ENCODE data around the gene VCAM1. TPM values are rescaled to one million over a fixed set of nuclear protein-coding genes. Genes with fewer than 3 reads are reported as not detected.

The VCAM1 gene, protein sequence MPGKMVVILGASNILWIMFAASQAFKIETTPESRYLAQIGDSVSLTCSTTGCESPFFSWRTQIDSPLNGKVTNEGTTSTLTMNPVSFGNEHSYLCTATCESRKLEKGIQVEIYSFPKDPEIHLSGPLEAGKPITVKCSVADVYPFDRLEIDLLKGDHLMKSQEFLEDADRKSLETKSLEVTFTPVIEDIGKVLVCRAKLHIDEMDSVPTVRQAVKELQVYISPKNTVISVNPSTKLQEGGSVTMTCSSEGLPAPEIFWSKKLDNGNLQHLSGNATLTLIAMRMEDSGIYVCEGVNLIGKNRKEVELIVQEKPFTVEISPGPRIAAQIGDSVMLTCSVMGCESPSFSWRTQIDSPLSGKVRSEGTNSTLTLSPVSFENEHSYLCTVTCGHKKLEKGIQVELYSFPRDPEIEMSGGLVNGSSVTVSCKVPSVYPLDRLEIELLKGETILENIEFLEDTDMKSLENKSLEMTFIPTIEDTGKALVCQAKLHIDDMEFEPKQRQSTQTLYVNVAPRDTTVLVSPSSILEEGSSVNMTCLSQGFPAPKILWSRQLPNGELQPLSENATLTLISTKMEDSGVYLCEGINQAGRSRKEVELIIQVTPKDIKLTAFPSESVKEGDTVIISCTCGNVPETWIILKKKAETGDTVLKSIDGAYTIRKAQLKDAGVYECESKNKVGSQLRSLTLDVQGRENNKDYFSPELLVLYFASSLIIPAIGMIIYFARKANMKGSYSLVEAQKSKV
- 0.31 TPM in 1 of 2 replicates, not detected in the other for total RNA-seq
- long read RNA-seq, result 0 reads

DNA sequence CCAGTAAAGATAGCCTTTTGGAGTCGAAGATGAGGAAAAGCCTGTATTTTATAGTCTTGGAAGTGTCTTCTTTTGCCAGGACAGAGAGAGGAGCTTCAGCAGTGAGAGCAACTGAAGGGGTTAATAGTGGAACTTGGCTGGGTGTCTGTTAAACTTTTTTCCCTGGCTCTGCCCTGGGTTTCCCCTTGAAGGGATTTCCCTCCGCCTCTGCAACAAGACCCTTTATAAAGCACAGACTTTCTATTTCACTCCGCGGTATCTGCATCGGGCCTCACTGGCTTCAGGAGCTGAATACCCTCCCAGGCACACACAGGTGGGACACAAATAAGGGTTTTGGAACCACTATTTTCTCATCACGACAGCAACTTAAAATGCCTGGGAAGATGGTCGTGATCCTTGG lies at the start of gene VCAM1:
TSS of gene VCAM1 (plus strand) at position 253 of the 400 bp plus-strand sequence. CDS start at position 372, 119 bp downstream.
- H3K27ac Mint-ChIP-seq, result no peak within 1 kb of the TSS
- H3K4me3 Mint-ChIP-seq (ENCODE audit: low read depth), result no peak within 1 kb of the TSS
- TF ChIP-seq, protein P1, sequence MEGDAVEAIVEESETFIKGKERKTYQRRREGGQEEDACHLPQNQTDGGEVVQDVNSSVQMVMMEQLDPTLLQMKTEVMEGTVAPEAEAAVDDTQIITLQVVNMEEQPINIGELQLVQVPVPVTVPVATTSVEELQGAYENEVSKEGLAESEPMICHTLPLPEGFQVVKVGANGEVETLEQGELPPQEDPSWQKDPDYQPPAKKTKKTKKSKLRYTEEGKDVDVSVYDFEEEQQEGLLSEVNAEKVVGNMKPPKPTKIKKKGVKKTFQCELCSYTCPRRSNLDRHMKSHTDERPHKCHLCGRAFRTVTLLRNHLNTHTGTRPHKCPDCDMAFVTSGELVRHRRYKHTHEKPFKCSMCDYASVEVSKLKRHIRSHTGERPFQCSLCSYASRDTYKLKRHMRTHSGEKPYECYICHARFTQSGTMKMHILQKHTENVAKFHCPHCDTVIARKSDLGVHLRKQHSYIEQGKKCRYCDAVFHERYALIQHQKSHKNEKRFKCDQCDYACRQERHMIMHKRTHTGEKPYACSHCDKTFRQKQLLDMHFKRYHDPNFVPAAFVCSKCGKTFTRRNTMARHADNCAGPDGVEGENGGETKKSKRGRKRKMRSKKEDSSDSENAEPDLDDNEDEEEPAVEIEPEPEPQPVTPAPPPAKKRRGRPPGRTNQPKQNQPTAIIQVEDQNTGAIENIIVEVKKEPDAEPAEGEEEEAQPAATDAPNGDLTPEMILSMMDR (IDR thresholded peaks at IDR 0.05; ENCODE audit: unreplicated experiment), result no peak
- H3K27me3 Mint-ChIP-seq, result no peaks in the 10 kb centered on the region
- no peaks in the 10 kb centered on the region for H3K36me3 Mint-ChIP-seq (ENCODE audit: insufficient read depth)
- peaks cover 2% of the 10 kb centered on the region for H3K4me1 Mint-ChIP-seq (ENCODE audit: low read depth)
- no peak for DNase-seq (ENCODE audit: low spot score, unreplicated experiment)
- H3K9me3 Mint-ChIP-seq (ENCODE audit: low read depth), result no peaks in the 10 kb centered on the region

DNA sequence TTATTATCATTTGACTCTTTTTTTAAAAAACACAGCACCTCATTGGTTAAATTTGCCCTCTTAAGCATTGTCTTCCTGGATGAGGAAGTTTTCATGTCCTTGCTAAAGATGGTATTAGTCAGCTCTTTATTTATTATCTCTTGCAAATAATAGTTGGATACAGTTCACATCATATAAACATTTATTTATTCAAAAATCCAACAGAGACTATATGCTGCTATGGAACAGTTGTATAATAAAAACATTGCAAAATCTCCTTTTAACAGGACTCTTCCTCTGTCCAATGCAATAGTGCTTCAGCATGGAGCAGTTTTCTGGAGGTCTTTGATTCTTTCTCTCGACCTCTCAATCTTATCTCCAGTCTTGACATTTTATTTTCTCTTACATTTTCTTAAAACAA lies 49.5 kb upstream of the VCAM1 start:
- H3K36me3 Mint-ChIP-seq (ENCODE audit: insufficient read depth), result no peaks in the 10 kb centered on the region
- H3K4me1 Mint-ChIP-seq (ENCODE audit: low read depth), result peaks cover 3% of the 10 kb centered on the region

DNA sequence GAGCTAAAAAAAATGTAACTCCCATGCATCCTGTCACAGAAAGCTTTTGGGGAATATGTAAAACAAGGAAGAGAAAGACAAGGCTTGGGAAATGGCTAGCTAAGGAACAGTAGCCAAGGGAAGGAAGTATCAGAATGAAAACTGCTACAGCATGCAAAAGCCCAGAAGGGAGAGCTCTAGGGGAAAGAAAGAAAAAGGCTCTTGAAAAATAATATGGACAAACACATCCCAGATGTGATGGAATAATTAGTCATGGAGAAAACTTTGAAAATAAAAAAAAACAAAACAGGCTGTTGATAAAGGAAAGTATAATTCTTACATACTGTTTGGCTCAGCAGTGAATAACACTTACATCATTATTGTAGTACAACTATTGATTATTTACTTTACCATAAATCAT lies 47.9 kb upstream of the VCAM1 start:
- no peaks in the 10 kb centered on the region for H3K36me3 Mint-ChIP-seq (ENCODE audit: insufficient read depth)
- H3K9me3 Mint-ChIP-seq (ENCODE audit: low read depth), result peaks cover 3% of the 10 kb centered on the region
- peaks cover 3% of the 10 kb centered on the region for H3K4me1 Mint-ChIP-seq (ENCODE audit: low read depth)
- no peak for DNase-seq (ENCODE audit: low spot score, unreplicated experiment)
- no peaks in the 10 kb centered on the region for H3K27me3 Mint-ChIP-seq
- TF ChIP-seq, protein P1 (IDR thresholded peaks at IDR 0.05; ENCODE audit: unreplicated experiment), result no peak
- H3K27ac Mint-ChIP-seq, result no peak overlapping the region
- H3K4me3 Mint-ChIP-seq (ENCODE audit: low read depth), result no peak overlapping the region

More for the DNA sequence above, 49.5 kb upstream of the VCAM1 start:
- TF ChIP-seq, protein P1 (IDR thresholded peaks at IDR 0.05; ENCODE audit: unreplicated experiment), result no peak
- Mint-ChIP-seq H3K27ac (no peak overlapping the region), H3K27me3 (no peaks in the 10 kb centered on the region), H3K4me3 (ENCODE audit: low read depth) (no peak overlapping the region), H3K9me3 (ENCODE audit: low read depth) (peaks cover 7% of the 10 kb centered on the region)
- no peak for DNase-seq (ENCODE audit: low spot score, unreplicated experiment)

DNA sequence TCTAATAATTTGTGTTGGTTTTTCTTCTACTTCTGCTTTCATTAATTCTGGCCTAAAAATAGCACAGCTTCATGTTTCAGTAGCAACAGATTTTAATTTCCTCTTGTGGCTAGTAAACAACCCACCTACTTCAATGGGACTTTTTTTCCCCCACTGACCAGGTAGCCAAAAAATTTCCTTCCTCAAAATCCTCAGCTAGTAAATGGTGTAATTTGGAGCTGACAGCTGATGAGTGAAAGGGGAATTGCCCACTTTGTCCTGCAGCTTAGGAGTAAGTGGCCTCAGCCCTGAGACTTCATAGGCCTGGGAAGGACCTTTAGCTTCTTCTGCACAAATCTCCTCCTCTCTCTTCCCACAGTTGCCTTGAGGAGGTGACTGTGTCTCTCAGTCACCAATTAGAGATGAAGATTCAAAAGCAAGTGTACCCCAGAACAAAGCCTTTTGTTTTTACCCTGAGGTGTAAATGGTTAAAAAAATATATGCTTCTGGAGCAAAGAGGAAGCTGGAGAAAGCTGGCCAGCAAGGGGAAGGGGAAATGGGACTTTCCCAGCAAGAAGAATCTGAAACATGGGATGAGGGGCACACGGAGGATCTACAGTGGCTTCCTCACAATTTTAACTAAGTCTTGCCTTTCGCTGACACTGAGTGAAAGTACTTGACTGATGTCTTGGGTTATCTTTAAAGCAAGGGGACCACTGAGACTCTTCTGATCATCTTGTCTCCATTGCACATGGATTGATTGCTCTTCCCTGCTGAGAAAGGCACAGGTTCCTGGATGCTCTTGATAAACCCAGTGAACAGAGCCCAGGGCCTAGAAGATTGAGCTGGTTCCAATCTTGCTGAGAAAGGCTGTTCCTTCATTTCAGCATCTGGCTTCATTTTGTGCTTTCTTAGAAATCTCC lies 35.8 kb upstream of the VCAM1 start:
- no peaks in the 10 kb centered on the region for H3K36me3 Mint-ChIP-seq (ENCODE audit: insufficient read depth)
- DNase-seq (ENCODE audit: low spot score, unreplicated experiment), result no peak
- H3K4me1 Mint-ChIP-seq (ENCODE audit: low read depth), result no peaks in the 10 kb centered on the region
- peaks cover 14% of the 10 kb centered on the region for H3K9me3 Mint-ChIP-seq (ENCODE audit: low read depth)
- no peaks in the 10 kb centered on the region for H3K27me3 Mint-ChIP-seq
- no peak overlapping the region for H3K27ac Mint-ChIP-seq
- TF ChIP-seq, protein P1 (IDR thresholded peaks at IDR 0.05; ENCODE audit: unreplicated experiment), result no peak
- no peak overlapping the region for H3K4me3 Mint-ChIP-seq (ENCODE audit: low read depth)

DNA sequence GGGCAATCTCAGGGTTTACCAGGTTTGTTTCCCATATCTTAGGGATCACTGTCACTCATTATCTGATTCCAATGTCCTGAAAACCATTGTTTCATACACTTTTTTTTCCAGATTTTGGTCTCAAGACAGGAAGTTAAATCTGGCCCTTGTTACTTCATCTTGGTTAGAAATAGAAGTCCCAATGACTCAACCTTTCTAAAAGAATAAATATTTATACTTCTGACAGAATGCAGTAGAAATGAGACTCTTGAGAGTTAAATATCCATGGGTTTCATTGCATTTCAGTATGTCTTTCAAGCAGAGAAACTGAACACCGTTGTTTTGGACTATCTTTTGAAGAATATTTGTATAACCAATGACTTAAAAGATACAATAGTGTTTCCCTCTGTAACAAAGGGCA lies 19.8 kb upstream of the VCAM1 start:
- TF ChIP-seq, protein P1 (IDR thresholded peaks at IDR 0.05; ENCODE audit: unreplicated experiment), result no peak
- peaks cover 19% of the 10 kb centered on the region for H3K9me3 Mint-ChIP-seq (ENCODE audit: low read depth)
- H3K4me3 Mint-ChIP-seq (ENCODE audit: low read depth), result no peak overlapping the region
- no peaks in the 10 kb centered on the region for H3K36me3 Mint-ChIP-seq (ENCODE audit: insufficient read depth)
- no peak overlapping the region for H3K27ac Mint-ChIP-seq
- H3K27me3 Mint-ChIP-seq, result no peaks in the 10 kb centered on the region
- H3K4me1 Mint-ChIP-seq (ENCODE audit: low read depth), result peaks cover 3% of the 10 kb centered on the region
- no peak for DNase-seq (ENCODE audit: low spot score, unreplicated experiment)

All from progenitor cell of endocrine pancreas (in vitro differentiated cells).